Measurements from ENCODE around the gene PRKD1.

- TF ChIP-seq CTCF (IDR thresholded peaks at IDR 0.05): no peak
- no peak for TF ChIP-seq POLR2AphosphoS5 (IDR thresholded peaks at IDR 0.05; ENCODE audit: insufficient read depth in 1 of 2, low read depth in 1 of 2)
Measured at GRCh38 chr14:29738950-29739349, 188.7 kb downstream of the PRKD1 start.
